BE2C (cell line): ENCODE measurements around the gene SLIT1.

ENCODE experiments used
- DNase-seq: peaks from one replicate; pipeline ENCODE4 v3.0.0-alpha.2; 2020
- H3K27me3 ChIP-seq: fragments of 250-450 bp; sonication (Bioruptor Pico); 2 replicates; pipeline ENCODE4 v1.5.1; 2020; ENCODE audit warnings: mild to moderate bottlenecking
- H3K36me3 ChIP-seq: fragments of 250-450 bp; sonication (Bioruptor Pico); 2 replicates; pipeline ENCODE4 v1.5.1; 2020; ENCODE audit warnings: mild to moderate bottlenecking
- H3K4me1 ChIP-seq: fragments of 250-450 bp; sonication (Bioruptor Pico); 2 replicates; pipeline ENCODE4 v1.5.1; 2020
- H3K4me3 ChIP-seq: 2 replicates; pipeline ENCODE4 v1.5.1; 2011; ENCODE audit warnings: low read depth, low read length
- H3K9me3 ChIP-seq: fragments of 250-450 bp; sonication (Bioruptor Pico); 2 replicates; pipeline ENCODE4 v1.5.1; 2020
- TF ChIP-seq, protein P1 (sequence below): IDR thresholded peaks from 2 replicates; pipeline ENCODE4 v1.5.1; 2012; ENCODE audit warnings: mild to moderate bottlenecking, low read depth, low read length

SLIT1 gene

DNA sequence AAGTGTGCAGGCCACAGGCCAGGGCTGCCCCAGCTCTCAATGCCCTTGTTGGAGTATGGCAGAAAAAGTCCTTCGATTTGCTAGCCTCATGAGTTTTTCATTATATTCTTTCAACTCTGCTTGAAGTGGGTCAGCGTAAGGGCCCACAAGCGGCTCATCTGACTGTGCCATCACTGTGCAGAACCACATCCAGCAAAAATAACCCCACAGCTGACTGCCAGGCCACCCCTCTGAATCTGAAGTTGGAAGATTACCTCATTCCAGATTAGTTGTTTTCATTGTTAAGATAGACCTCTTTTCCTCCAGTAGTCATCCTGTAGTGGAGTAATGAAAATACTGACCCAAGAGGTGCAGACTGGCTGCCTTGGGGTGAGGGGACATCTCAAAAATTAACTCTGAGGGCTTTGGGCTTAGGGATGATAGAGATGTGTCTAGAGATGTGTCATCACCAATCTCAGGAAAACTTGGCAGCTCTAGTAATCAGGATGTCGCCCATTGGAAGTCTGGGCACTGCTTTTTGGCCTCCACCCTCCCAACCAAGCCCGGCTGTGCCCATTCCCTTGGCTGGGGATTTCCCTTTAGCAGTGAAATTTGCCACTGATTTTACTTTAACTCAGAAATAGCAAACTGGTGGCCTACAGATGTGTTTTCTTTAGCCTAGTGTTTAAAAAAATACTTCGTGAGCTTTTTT is 189.3 kb downstream of the SLIT1 start:
- no peak for DNase-seq
- H3K36me3 ChIP-seq, result no peaks in the 10 kb centered on the region
- no peak overlapping the region for H3K4me3 ChIP-seq
- H3K27me3 ChIP-seq, result no peaks in the 10 kb centered on the region
- no peaks in the 10 kb centered on the region for H3K4me1 ChIP-seq
- no peaks in the 10 kb centered on the region for H3K9me3 ChIP-seq
- TF ChIP-seq, protein P1, sequence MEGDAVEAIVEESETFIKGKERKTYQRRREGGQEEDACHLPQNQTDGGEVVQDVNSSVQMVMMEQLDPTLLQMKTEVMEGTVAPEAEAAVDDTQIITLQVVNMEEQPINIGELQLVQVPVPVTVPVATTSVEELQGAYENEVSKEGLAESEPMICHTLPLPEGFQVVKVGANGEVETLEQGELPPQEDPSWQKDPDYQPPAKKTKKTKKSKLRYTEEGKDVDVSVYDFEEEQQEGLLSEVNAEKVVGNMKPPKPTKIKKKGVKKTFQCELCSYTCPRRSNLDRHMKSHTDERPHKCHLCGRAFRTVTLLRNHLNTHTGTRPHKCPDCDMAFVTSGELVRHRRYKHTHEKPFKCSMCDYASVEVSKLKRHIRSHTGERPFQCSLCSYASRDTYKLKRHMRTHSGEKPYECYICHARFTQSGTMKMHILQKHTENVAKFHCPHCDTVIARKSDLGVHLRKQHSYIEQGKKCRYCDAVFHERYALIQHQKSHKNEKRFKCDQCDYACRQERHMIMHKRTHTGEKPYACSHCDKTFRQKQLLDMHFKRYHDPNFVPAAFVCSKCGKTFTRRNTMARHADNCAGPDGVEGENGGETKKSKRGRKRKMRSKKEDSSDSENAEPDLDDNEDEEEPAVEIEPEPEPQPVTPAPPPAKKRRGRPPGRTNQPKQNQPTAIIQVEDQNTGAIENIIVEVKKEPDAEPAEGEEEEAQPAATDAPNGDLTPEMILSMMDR, result no peak

DNA sequence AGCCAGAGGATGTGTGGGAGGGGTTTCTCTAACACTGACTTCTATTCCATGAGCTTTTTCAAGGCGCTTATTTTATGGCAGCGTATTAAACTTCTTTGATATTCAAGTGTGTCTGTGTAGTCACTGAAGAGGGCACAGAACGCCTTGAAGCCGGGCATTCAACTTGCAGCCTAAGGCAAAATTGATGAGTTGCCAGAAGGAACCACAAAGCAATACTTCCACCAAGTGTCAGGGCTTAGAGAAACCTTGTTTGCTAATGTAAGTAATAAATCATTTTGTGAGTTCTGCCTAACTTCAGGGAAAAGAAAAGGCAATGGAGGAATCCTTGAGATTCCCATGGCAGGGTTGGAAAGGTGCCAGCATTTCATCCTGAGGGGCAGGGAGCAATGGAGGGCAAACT is 189.9 kb downstream of the SLIT1 start:
- TF ChIP-seq, protein P1, result no peak
- no peaks in the 10 kb centered on the region for H3K9me3 ChIP-seq
- no peaks in the 10 kb centered on the region for H3K36me3 ChIP-seq
- no peak for DNase-seq
- H3K4me1 ChIP-seq, result no peaks in the 10 kb centered on the region
- H3K27me3 ChIP-seq, result no peaks in the 10 kb centered on the region
- H3K4me3 ChIP-seq, result no peak overlapping the region

DNA sequence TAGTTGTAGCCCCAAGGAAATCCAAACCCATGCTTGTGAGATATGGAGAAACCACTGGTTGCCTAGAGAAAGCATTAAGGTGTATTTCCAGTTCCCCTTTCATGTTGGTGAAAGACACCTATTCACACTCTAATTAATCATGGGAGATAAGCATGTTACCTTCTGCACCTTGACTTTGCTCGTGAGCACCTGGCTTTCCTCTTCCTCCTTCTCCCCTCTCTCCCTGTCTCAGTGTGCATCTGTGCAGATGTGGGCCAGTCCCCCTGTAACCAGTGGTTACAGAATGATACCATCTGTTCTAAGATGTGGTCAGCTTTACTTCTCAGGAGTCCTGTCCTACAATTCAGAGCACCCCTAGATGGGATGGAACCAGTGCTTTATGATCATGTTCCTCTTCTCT is 193.0 kb downstream of the SLIT1 start:
- no peak overlapping the region for H3K4me3 ChIP-seq
- DNase-seq, result no peak
- H3K36me3 ChIP-seq, result no peaks in the 10 kb centered on the region
- H3K4me1 ChIP-seq, result no peaks in the 10 kb centered on the region
- TF ChIP-seq, protein P1, result no peak
- H3K27me3 ChIP-seq, result no peaks in the 10 kb centered on the region
- H3K9me3 ChIP-seq, result no peaks in the 10 kb centered on the region

DNA sequence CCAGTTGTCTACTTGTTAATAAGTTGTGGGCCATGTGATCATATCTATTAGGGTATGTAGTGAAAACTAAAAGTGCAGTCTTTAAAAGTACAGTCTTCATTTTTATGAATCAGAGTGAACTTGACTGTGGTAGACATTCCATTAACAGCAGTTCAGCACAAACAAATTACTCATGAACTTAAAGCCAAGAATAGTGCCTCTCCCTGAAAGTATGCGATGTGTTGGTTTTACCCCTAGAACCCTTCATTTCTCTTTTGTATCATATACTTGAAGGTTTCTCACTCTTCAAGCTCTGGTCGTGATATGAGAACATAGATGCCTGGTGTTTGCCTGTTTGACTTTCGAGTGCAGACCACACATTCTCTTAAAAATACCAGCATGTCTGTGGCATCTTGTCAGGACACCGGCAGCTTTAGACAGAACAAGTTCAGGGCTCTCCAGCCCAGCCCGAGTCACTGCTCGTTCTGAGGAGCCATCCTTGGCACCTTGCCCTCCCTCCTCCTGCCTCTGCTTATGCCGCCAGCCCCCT is 194.4 kb downstream of the SLIT1 start:
- Histone ChIP-seq H3K4me3 (no peak overlapping the region), H3K36me3 (no peaks in the 10 kb centered on the region), H3K4me1 (no peaks in the 10 kb centered on the region), H3K9me3 (no peaks in the 10 kb centered on the region), H3K27me3 (no peaks in the 10 kb centered on the region)
- DNase-seq, result no peak
- TF ChIP-seq, protein P1, result no peak

DNA sequence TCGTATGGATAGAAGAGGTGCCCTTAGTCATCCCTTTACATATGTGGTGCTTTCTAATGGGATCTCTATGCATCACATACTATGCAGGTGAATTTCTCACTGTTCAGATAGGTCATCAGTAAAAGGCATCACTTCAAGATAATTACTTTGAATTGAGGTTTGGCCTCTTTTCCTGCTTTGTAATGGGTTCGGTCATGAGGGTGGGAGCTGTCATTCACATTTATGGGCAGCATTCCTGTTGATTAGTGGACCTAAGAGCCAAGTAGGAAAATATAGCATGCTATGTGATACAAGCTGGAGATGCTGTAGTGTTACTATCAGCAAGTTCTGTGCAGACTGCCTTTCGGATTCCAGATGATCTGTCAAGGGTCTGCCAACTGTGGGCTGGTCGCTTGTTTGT is 197.3 kb downstream of the SLIT1 start:
- no peaks in the 10 kb centered on the region for H3K36me3 ChIP-seq
- H3K4me3 ChIP-seq, result no peak overlapping the region
- TF ChIP-seq, protein P1, result no peak
- no peaks in the 10 kb centered on the region for H3K9me3 ChIP-seq
- no peaks in the 10 kb centered on the region for H3K4me1 ChIP-seq
- no peaks in the 10 kb centered on the region for H3K27me3 ChIP-seq
- no peak for DNase-seq

DNA sequence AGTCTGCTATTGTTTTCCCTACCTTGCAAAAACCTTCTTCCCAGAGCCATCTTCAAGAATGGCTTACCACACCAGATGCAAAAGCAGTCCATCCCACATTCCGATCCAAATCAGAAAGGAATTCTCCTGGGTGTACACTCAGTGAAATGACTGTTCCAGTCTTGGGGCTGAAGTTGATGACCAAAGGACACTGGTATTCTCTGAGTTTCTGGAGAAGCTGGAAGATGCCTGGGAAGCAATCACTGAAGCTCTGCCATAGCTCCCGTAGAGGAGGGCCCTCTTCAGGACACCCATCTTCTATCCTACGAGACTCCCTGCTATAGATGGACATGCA is 197.9 kb downstream of the SLIT1 start:
- no peaks in the 10 kb centered on the region for H3K36me3 ChIP-seq
- DNase-seq, result no peak
- TF ChIP-seq, protein P1, result no peak
- H3K4me3 ChIP-seq, result no peak overlapping the region
- no peaks in the 10 kb centered on the region for H3K4me1 ChIP-seq
- H3K27me3 ChIP-seq, result no peaks in the 10 kb centered on the region
- H3K9me3 ChIP-seq, result no peaks in the 10 kb centered on the region
